ENCODE results near the gene ZSCAN32. TPM values are rescaled to one million over a fixed set of nuclear protein-coding genes. Genes with fewer than 3 reads are reported as not detected.

Gene ZSCAN32
- polyA plus RNA-seq, 2 donors, result 5.5 to 7.0 TPM

GRCh38 chr16:3401719-3402397, 1.1 kb upstream of the ZSCAN32 start:
- H3K4me1 ChIP-seq (ENCODE audit: control insufficient read depth in 2 of 2, insufficient read depth in 2 of 2, low read length in 1 of 2), result peaks cover 2% of the 10 kb centered on the region in 2 donors
- peaks cover 0 to 18% of the 10 kb centered on the region in 2 donors for H3K9me3 ChIP-seq (ENCODE audit: control insufficient read depth in 2 of 2, insufficient read depth in 1 of 2, low read depth in 1 of 2, low read length in 1 of 2)
- peaks cover 12 to 24% of the 10 kb centered on the region in 2 donors for H3K36me3 ChIP-seq (ENCODE audit: control insufficient read depth in 2 of 2, insufficient read depth in 2 of 2, low read length in 1 of 2)
- no peaks in the 10 kb centered on the region for H3K27me3 ChIP-seq (ENCODE audit: control insufficient read depth in 1 of 2, insufficient read depth in 2 of 2, low read length in 2 of 2)
- peak overlapping the region; percentile 83 to 85 for H3K27ac ChIP-seq (ENCODE audit: low read depth in 2 of 2, low read length in 1 of 2)
- H3K4me3 ChIP-seq (ENCODE audit: low read depth in 1 of 2, low read length in 2 of 2), result peak overlapping the region; percentile 79 to 85
- 35 to 36% methylated on average over 17 of the region's 17 CpGs for WGBS, 2 donors

GRCh38 chr16:3400446-3400778, 392 bp downstream of the ZSCAN32 start:
- peak overlapping the region; percentile 89 to 93 for H3K27ac ChIP-seq (ENCODE audit: low read depth in 2 of 2, low read length in 1 of 2)
- peaks cover 2% of the 10 kb centered on the region in 2 donors for H3K4me1 ChIP-seq (ENCODE audit: control insufficient read depth in 2 of 2, insufficient read depth in 2 of 2, low read length in 1 of 2)
- peaks cover 12 to 22% of the 10 kb centered on the region in 2 donors for H3K36me3 ChIP-seq (ENCODE audit: control insufficient read depth in 2 of 2, insufficient read depth in 2 of 2, low read length in 1 of 2)
- WGBS, 2 donors, result 1% methylated on average over 18 of the region's 18 CpGs
- H3K9me3 ChIP-seq (ENCODE audit: control insufficient read depth in 2 of 2, insufficient read depth in 1 of 2, low read depth in 1 of 2, low read length in 1 of 2), result peaks cover 0 to 17% of the 10 kb centered on the region in 2 donors
- peak overlapping the region; percentile 79 to 84 for H3K4me3 ChIP-seq (ENCODE audit: low read depth in 1 of 2, low read length in 2 of 2)
- no peaks in the 10 kb centered on the region for H3K27me3 ChIP-seq (ENCODE audit: control insufficient read depth in 1 of 2, insufficient read depth in 2 of 2, low read length in 2 of 2)

DNA sequence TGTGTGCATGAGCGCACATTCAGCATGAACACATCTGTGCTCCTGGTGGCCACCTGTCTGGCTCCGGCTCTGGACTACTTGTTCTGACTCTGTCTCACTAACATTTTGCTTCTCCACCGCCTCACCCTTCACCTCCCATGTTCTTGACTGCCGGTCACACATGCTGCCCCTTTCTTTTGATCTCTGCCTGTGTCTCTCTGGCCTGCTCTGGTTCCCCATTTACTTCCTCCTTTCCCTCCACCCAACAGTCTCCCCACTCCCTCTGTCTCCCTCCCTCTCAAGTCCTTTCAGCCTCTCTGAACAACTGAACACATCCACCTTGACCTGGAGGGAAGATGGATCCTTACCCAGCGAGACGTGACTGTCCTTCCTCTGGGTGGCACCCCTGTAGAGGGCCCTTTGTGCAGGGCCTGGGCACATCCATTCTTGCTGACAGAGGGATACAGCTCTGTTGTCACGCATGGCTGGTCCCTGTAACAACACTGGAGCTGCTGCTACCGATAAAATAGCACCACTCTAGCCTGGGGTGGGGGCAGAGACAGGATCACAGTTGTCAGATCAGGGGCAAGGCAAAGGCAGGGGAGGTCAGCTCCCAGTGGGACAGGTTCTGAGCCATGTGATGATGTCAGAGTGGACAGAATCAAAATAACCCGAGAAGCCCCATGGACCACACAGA, 11.0 kb downstream of the ZSCAN32 start:
- 97 to 98% methylated on average over 9 of the region's 9 CpGs for WGBS, 2 donors
- Histone ChIP-seq H3K4me3 (ENCODE audit: low read depth in 1 of 2, low read length in 2 of 2) (no peak overlapping the region), H3K4me1 (ENCODE audit: control insufficient read depth in 2 of 2, insufficient read depth in 2 of 2, low read length in 1 of 2) (no peaks in the 10 kb centered on the region), H3K9me3 (ENCODE audit: control insufficient read depth in 2 of 2, insufficient read depth in 1 of 2, low read depth in 1 of 2, low read length in 1 of 2) (peaks cover 29 to 45% of the 10 kb centered on the region in 2 donors), H3K27ac (ENCODE audit: low read depth in 2 of 2, low read length in 1 of 2) (no peak overlapping the region), H3K36me3 (ENCODE audit: control insufficient read depth in 2 of 2, insufficient read depth in 2 of 2, low read length in 1 of 2) (peaks cover 21 to 41% of the 10 kb centered on the region in 2 donors), H3K27me3 (ENCODE audit: control insufficient read depth in 1 of 2, insufficient read depth in 2 of 2, low read length in 2 of 2) (no peaks in the 10 kb centered on the region)

- WGBS, 2 donors, result 97% methylated on average over 6 of the region's 6 CpGs
- peaks cover 29 to 46% of the 10 kb centered on the region in 2 donors for H3K36me3 ChIP-seq (ENCODE audit: control insufficient read depth in 2 of 2, insufficient read depth in 2 of 2, low read length in 1 of 2)
- peaks cover 28 to 48% of the 10 kb centered on the region in 2 donors for H3K9me3 ChIP-seq (ENCODE audit: control insufficient read depth in 2 of 2, insufficient read depth in 1 of 2, low read depth in 1 of 2, low read length in 1 of 2)
- H3K4me1 ChIP-seq (ENCODE audit: control insufficient read depth in 2 of 2, insufficient read depth in 2 of 2, low read length in 1 of 2), result no peaks in the 10 kb centered on the region
- no peak overlapping the region for H3K4me3 ChIP-seq (ENCODE audit: low read depth in 1 of 2, low read length in 2 of 2)
- no peak overlapping the region for H3K27ac ChIP-seq (ENCODE audit: low read depth in 2 of 2, low read length in 1 of 2)
- no peaks in the 10 kb centered on the region for H3K27me3 ChIP-seq (ENCODE audit: control insufficient read depth in 1 of 2, insufficient read depth in 2 of 2, low read length in 2 of 2)
These were observed 12.5 kb downstream of the ZSCAN32 start for GRCh38 chr16:3388325-3388724.

DNA sequence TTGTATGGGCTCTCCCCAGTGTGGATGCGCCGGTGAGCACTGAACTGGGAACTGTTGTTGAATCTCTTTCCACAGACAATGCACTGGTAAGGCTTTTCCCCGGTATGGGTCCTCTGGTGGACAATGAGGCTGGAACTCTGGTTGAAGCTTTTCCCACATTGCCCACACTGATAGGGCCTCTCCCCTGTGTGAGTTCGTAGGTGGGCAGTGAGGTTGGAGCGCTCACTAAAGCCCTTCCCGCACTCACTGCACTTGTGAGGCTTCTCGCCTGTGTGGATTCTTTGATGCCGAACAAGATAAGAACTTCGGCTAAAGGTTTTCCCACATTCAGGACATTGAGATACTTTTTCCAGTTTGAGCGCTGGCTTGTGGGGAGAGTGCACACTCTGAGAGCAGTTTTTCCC, 17.8 kb downstream of the ZSCAN32 start:
- H3K27me3 ChIP-seq (ENCODE audit: control insufficient read depth in 1 of 2, insufficient read depth in 2 of 2, low read length in 2 of 2), result no peaks in the 10 kb centered on the region
- peaks cover 22 to 28% of the 10 kb centered on the region in 2 donors for H3K36me3 ChIP-seq (ENCODE audit: control insufficient read depth in 2 of 2, insufficient read depth in 2 of 2, low read length in 1 of 2)
- H3K4me1 ChIP-seq (ENCODE audit: control insufficient read depth in 2 of 2, insufficient read depth in 2 of 2, low read length in 1 of 2), result no peaks in the 10 kb centered on the region
- no peak overlapping the region for H3K4me3 ChIP-seq (ENCODE audit: low read depth in 1 of 2, low read length in 2 of 2)
- 99 to 100% methylated on average over 10 of the region's 10 CpGs for WGBS, 2 donors
- H3K27ac ChIP-seq (ENCODE audit: low read depth in 2 of 2, low read length in 1 of 2), result no peak overlapping the region
- H3K9me3 ChIP-seq (ENCODE audit: control insufficient read depth in 2 of 2, insufficient read depth in 1 of 2, low read depth in 1 of 2, low read length in 1 of 2), result peaks cover 34 to 54% of the 10 kb centered on the region in 2 donors

GRCh38 chr16:3377917-3378316, 22.9 kb downstream of the ZSCAN32 start:
- Histone ChIP-seq H3K36me3 (ENCODE audit: control insufficient read depth in 2 of 2, insufficient read depth in 2 of 2, low read length in 1 of 2) (peaks cover 5 to 7% of the 10 kb centered on the region in 2 donors), H3K9me3 (ENCODE audit: control insufficient read depth in 2 of 2, insufficient read depth in 1 of 2, low read depth in 1 of 2, low read length in 1 of 2) (peaks cover 19 to 43% of the 10 kb centered on the region in 2 donors)

GRCh38 chr16:3375680-3376079, 25.1 kb downstream of the ZSCAN32 start:
- H3K4me3 ChIP-seq (ENCODE audit: low read depth in 1 of 2, low read length in 2 of 2), result no peak overlapping the region
- no peaks in the 10 kb centered on the region for H3K4me1 ChIP-seq (ENCODE audit: control insufficient read depth in 2 of 2, insufficient read depth in 2 of 2, low read length in 1 of 2)
- H3K27me3 ChIP-seq (ENCODE audit: control insufficient read depth in 1 of 2, insufficient read depth in 2 of 2, low read length in 2 of 2), result no peaks in the 10 kb centered on the region
- H3K9me3 ChIP-seq (ENCODE audit: control insufficient read depth in 2 of 2, insufficient read depth in 1 of 2, low read depth in 1 of 2, low read length in 1 of 2), result peaks cover 9 to 31% of the 10 kb centered on the region in 2 donors
- H3K36me3 ChIP-seq (ENCODE audit: control insufficient read depth in 2 of 2, insufficient read depth in 2 of 2, low read length in 1 of 2), result no peaks in the 10 kb centered on the region
- WGBS, 2 donors, result 95 to 96% methylated on average over 5 of the region's 5 CpGs
- no peak overlapping the region for H3K27ac ChIP-seq (ENCODE audit: low read depth in 2 of 2, low read length in 1 of 2)

More at GRCh38 chr16:3377917-3378316, 22.9 kb downstream of the ZSCAN32 start:
- no peak overlapping the region for H3K4me3 ChIP-seq (ENCODE audit: low read depth in 1 of 2, low read length in 2 of 2)
- no peaks in the 10 kb centered on the region for H3K27me3 ChIP-seq (ENCODE audit: control insufficient read depth in 1 of 2, insufficient read depth in 2 of 2, low read length in 2 of 2)
- no peak overlapping the region for H3K27ac ChIP-seq (ENCODE audit: low read depth in 2 of 2, low read length in 1 of 2)
- no peaks in the 10 kb centered on the region for H3K4me1 ChIP-seq (ENCODE audit: control insufficient read depth in 2 of 2, insufficient read depth in 2 of 2, low read length in 1 of 2)

- no peak overlapping the region for H3K4me3 ChIP-seq (ENCODE audit: low read depth in 1 of 2, low read length in 2 of 2)
- H3K36me3 ChIP-seq (ENCODE audit: control insufficient read depth in 2 of 2, insufficient read depth in 2 of 2, low read length in 1 of 2), result no peaks in the 10 kb centered on the region
- H3K9me3 ChIP-seq (ENCODE audit: control insufficient read depth in 2 of 2, insufficient read depth in 1 of 2, low read depth in 1 of 2, low read length in 1 of 2), result peaks cover 7 to 23% of the 10 kb centered on the region in 2 donors
- WGBS, 2 donors, result 90 to 94% methylated on average over 11 of the region's 11 CpGs
- H3K4me1 ChIP-seq (ENCODE audit: control insufficient read depth in 2 of 2, insufficient read depth in 2 of 2, low read length in 1 of 2), result peaks cover 0 to 2% of the 10 kb centered on the region in 2 donors
- no peaks in the 10 kb centered on the region for H3K27me3 ChIP-seq (ENCODE audit: control insufficient read depth in 1 of 2, insufficient read depth in 2 of 2, low read length in 2 of 2)
- no peak overlapping the region for H3K27ac ChIP-seq (ENCODE audit: low read depth in 2 of 2, low read length in 1 of 2)
These were observed 31.7 kb downstream of the ZSCAN32 start for GRCh38 chr16:3369073-3369472.

GRCh38 chr16:3364774-3365427, 35.9 kb downstream of the ZSCAN32 start:
- peaks cover 0 to 2% of the 10 kb centered on the region in 2 donors for H3K4me1 ChIP-seq (ENCODE audit: control insufficient read depth in 2 of 2, insufficient read depth in 2 of 2, low read length in 1 of 2)
- no peaks in the 10 kb centered on the region for H3K36me3 ChIP-seq (ENCODE audit: control insufficient read depth in 2 of 2, insufficient read depth in 2 of 2, low read length in 1 of 2)
- H3K27ac ChIP-seq (ENCODE audit: low read depth in 2 of 2, low read length in 1 of 2), result peak overlapping the region; percentile 53 to 72
- H3K27me3 ChIP-seq (ENCODE audit: control insufficient read depth in 1 of 2, insufficient read depth in 2 of 2, low read length in 2 of 2), result no peaks in the 10 kb centered on the region
- peaks cover 7 to 19% of the 10 kb centered on the region in 2 donors for H3K9me3 ChIP-seq (ENCODE audit: control insufficient read depth in 2 of 2, insufficient read depth in 1 of 2, low read depth in 1 of 2, low read length in 1 of 2)
- 14 to 15% methylated on average over 42 of the region's 42 CpGs for WGBS, 2 donors
- peak overlapping the region; percentile 43 to 51 for H3K4me3 ChIP-seq (ENCODE audit: low read depth in 1 of 2, low read length in 2 of 2)
